Activated CD8-positive, alpha-beta memory T cell treated with anti-CD3 and anti-CD28 coated beads, Interleukin-2, amount 50 U/mL, for 4 hours (primary cell): ENCODE measurements around the gene NR3C2.

ENCODE experiments used
- DNase-seq: peaks from one replicate; pipeline ENCODE4 v3.0.0-alpha.2; 2020

Gene NR3C2

GRCh38 chr4:148255344-148255720 lies 186.9 kb downstream of the NR3C2 start:
- no peak for DNase-seq

- no peak for DNase-seq
Measured at GRCh38 chr4:148254621-148255343, 187.4 kb downstream of the NR3C2 start.

GRCh38 chr4:148253768-148254167 lies 188.4 kb downstream of the NR3C2 start:
- no peak for DNase-seq

- no peak for DNase-seq
Measured at GRCh38 chr4:148248824-148249223, 193.4 kb downstream of the NR3C2 start.

GRCh38 chr4:148245015-148245414 lies 197.2 kb downstream of the NR3C2 start:
- no peak for DNase-seq

- DNase-seq, result no peak
Measured at GRCh38 chr4:148243837-148244236, 198.4 kb downstream of the NR3C2 start.

- no peak for DNase-seq
Measured at GRCh38 chr4:148240241-148240640, 202.0 kb downstream of the NR3C2 start.

- DNase-seq, result no peak
Measured at GRCh38 chr4:148239494-148239985, 202.7 kb downstream of the NR3C2 start.

GRCh38 chr4:148238811-148239493 lies 203.3 kb downstream of the NR3C2 start:
- DNase-seq, result no peak

DNA sequence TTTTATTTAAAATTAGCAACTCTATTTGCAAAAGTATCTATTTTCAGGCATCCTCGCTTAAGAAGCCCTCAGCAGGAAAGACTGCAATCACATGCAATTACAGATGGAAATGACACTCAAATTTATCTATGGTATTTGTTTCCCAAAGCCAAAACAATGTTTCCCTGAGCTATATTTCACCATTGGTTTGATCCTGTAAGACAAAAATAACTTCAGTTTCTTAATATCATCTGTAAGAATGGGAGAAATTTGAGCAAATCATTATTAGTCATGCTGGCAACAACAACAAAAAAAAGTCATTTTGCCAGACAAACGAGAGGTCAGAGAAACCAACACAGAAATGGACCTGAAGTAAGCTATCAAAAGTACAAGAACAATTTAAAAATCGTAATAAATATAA lies 204.1 kb downstream of the NR3C2 start:
- no peak for DNase-seq

- no peak for DNase-seq
Measured at GRCh38 chr4:148235809-148236208, 206.4 kb downstream of the NR3C2 start.

GRCh38 chr4:148229798-148230197 lies 212.4 kb downstream of the NR3C2 start:
- DNase-seq, result no peak

GRCh38 chr4:148229028-148229427 lies 213.2 kb downstream of the NR3C2 start:
- no peak for DNase-seq

DNA sequence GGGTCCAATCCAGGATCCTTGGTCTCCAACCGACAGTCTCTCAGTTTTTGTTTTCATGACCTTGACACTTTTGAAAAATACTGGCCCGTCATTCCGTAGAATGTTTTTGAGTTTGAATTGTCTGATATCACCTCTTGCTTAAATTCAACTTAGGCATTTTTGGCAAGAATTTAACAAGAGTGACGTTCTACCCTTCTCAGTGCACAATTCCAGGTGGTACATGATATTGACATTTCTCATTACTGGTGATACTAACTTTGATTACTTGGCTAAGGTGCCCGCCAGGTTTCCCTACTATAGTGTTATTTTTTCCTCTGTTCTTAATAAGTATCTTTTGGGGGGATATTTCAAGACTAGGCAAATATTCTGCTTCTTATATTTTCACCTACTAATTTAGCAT lies 215.1 kb downstream of the NR3C2 start:
- no peak for DNase-seq

GRCh38 chr4:148226341-148226740 lies 215.9 kb downstream of the NR3C2 start:
- DNase-seq, result no peak

DNA sequence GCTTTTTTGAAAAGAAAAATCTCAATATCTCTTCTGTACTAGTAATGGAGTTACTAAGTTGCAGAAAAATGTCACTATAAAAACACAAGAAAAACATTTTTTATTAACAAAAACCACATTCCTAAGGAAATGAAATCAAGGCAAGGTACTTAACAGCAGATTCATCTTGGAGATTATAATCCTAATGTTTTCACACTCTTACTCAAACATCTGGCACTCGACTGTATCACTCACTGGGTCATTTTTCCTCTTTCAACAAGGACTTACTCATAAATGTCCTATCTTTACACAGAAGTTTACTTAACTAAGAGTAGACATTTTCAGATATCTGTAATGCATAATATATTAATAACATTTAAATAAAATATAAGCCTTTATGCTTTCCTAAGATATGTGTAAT lies 216.6 kb downstream of the NR3C2 start:
- DNase-seq, result no peak

DNA sequence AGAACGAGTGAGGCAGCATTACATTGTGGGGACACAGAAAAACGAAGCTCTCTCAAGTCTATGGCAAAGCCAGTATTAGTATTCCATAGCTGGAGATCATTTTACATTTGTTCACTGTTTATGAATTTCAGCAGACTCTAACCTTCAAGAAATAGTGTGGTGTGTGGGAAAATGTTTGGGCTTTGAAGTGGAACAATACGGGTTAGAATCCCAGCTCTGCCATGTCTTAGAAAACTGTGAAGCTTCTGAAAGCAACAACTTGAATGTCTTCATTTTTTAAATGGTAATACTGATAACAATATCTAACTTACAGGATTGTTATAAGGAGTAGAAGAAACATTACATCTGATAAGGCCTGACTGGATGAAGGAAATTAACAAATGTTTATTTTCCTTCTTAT lies 217.7 kb downstream of the NR3C2 start:
- no peak for DNase-seq

- DNase-seq, result no peak
Measured at GRCh38 chr4:148222991-148223660, 219.1 kb downstream of the NR3C2 start.

GRCh38 chr4:148216866-148217814 lies 225.1 kb downstream of the NR3C2 start:
- DNase-seq, result no peak

DNA sequence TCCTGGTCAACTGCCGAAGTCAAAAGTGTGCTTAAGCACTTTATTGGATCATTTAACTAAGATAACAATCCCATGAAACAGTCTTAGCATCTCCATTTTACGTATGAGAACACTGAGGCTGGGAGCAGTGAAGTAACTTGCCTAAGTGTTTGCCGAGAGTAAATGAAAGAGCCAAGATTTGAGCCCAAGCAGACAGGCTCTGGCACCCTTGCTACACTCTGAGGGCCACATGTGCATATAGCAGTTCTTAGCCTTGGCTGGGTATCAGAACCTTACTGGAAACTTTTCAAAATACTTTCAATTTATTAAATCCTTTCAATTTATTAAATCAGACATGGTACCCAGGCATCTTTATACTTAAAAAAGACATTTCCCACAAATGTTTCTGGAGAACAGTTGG lies 225.9 kb downstream of the NR3C2 start:
- DNase-seq, result no peak

DNA sequence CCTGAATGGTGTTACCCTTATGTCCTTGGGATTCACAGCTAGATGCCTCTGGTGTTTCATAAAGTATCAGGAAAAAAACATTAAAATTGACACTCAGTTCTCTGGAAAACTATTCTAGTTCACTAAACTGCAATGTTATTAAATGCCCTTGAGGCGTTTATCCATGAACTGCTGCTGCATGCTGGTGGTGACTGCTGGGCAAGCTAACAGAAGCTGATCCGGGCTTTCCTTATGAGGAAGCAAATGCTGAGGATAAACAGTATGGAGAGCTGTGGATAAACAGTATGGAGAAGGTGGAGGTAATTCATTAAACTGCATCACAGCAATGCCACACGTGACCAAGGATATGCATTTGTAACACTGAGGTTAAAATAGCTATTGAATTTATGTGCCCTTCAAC lies 227.0 kb downstream of the NR3C2 start:
- no peak for DNase-seq

- DNase-seq, result no peak
Measured at GRCh38 chr4:148214529-148215166, 227.6 kb downstream of the NR3C2 start.
